ENCODE measurements around the gene GANAB.

GRCh38 chr11:62678433-62678769 is 32.0 kb upstream of the GANAB start:
- TF ChIP-seq L3MBTL2 (conservative IDR thresholded peaks at IDR 0.05) (no peak), FOXA1 (IDR thresholded peaks at IDR 0.05) (no peak), BHLHE40 (IDR thresholded peaks at IDR 0.05; ENCODE audit: borderline replicate concordance) (no peak), SP1 (IDR thresholded peaks at IDR 0.05) (no peak), HDGF (IDR thresholded peaks at IDR 0.05; ENCODE audit: borderline replicate concordance) (no peak), NFRKB (IDR thresholded peaks at IDR 0.05) (no peak), FOXK2 (IDR thresholded peaks at IDR 0.05) (no peak), ARNT (IDR thresholded peaks at IDR 0.05) (no peak), TARDBP (IDR thresholded peaks at IDR 0.05) (no peak), FOXM1 (IDR thresholded peaks at IDR 0.05; ENCODE audit: borderline replicate concordance) (no peak)
- TF ChIP-seq, protein P1, sequence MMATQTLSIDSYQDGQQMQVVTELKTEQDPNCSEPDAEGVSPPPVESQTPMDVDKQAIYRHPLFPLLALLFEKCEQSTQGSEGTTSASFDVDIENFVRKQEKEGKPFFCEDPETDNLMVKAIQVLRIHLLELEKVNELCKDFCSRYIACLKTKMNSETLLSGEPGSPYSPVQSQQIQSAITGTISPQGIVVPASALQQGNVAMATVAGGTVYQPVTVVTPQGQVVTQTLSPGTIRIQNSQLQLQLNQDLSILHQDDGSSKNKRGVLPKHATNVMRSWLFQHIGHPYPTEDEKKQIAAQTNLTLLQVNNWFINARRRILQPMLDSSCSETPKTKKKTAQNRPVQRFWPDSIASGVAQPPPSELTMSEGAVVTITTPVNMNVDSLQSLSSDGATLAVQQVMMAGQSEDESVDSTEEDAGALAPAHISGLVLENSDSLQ (IDR thresholded peaks at IDR 0.05) = no peak

Measured in HEK293T (cell line).